HEK293T (cell line): ENCODE measurements around the gene SPOUT1.

Source experiments
- CTCF ChIA-PET: fragments of 350-600 bp; formaldehyde crosslinking; extraction: SDS; loops from one replicate; lab custom pipeline; 2021; ENCODE audit warnings: antibody characterized with exemption, inconsistent platforms; lab: Yijun Ruan, JAX
- POLR2A ChIA-PET: fragments of 350-600 bp; formaldehyde crosslinking; extraction: SDS; loops from one replicate; lab custom pipeline; 2020; ENCODE audit warnings: antibody characterized with exemption, inconsistent platforms; lab: Yijun Ruan, JAX
- DNase-seq: peaks from one replicate; pipeline ENCODE4 v3.0.0; 2012; ENCODE audit warnings: mixed read lengths; ENCODE audit errors: extremely low spot score
- ARNT ChIP-seq: fragments of 450-650 bp; IDR thresholded peaks from 2 replicates; pipeline ENCODE4 v1.6.1; 2017; ENCODE audit warnings: mild to moderate bottlenecking
- BHLHE40 ChIP-seq: fragments of 450-650 bp; IDR thresholded peaks from 2 replicates; pipeline ENCODE4 v1.6.1; 2016; ENCODE audit warnings: mild to moderate bottlenecking, moderate library complexity, borderline replicate concordance
- CTBP1 ChIP-seq: fragments of 450-650 bp; IDR thresholded peaks from 2 replicates; pipeline ENCODE4 v1.6.1; 2016; ENCODE audit warnings: borderline replicate concordance
- ELF4 ChIP-seq: fragments of 450-650 bp; IDR thresholded peaks from 2 replicates; pipeline ENCODE4 v1.6.1; 2017; ENCODE audit warnings: antibody characterized with exemption
- FOXA1 ChIP-seq: fragments of 450-650 bp; IDR thresholded peaks from 2 replicates; pipeline ENCODE4 v1.6.1; 2016; ENCODE audit warnings: mild to moderate bottlenecking
- FOXK2 ChIP-seq: fragments of 450-650 bp; IDR thresholded peaks from 2 replicates; pipeline ENCODE4 v1.6.1; 2016; ENCODE audit warnings: mild to moderate bottlenecking
- FOXM1 ChIP-seq: fragments of 450-650 bp; IDR thresholded peaks from 2 replicates; pipeline ENCODE4 v1.6.1; 2017; ENCODE audit warnings: mild to moderate bottlenecking, borderline replicate concordance
- HDGF ChIP-seq: fragments of 450-650 bp; IDR thresholded peaks from 2 replicates; pipeline ENCODE4 v1.6.1; 2017; ENCODE audit warnings: antibody characterized with exemption, borderline replicate concordance
- L3MBTL2 ChIP-seq: fragments of 450-650 bp; conservative IDR thresholded peaks from 2 replicates; pipeline ENCODE4 v1.6.1; 2016; ENCODE audit warnings: mild to moderate bottlenecking
- LEF1 ChIP-seq: fragments of 450-650 bp; IDR thresholded peaks from 2 replicates; pipeline ENCODE4 v1.6.1; 2017; ENCODE audit warnings: mild to moderate bottlenecking, borderline replicate concordance
- NFRKB ChIP-seq: fragments of 450-650 bp; IDR thresholded peaks from 2 replicates; pipeline ENCODE4 v1.6.1; 2016; ENCODE audit warnings: mild to moderate bottlenecking, moderate library complexity
- PKNOX1 ChIP-seq: fragments of 450-650 bp; IDR thresholded peaks from 2 replicates; pipeline ENCODE4 v1.6.1; 2016
- SP1 ChIP-seq: fragments of 450-650 bp; IDR thresholded peaks from 2 replicates; pipeline ENCODE4 v1.6.1; 2017
- SUZ12 ChIP-seq: fragments of 450-650 bp; IDR thresholded peaks from 2 replicates; pipeline ENCODE4 v1.6.1; 2016; ENCODE audit warnings: mild to moderate bottlenecking
- TARDBP ChIP-seq: fragments of 450-650 bp; IDR thresholded peaks from 2 replicates; pipeline ENCODE4 v1.6.1; 2016
- ZNF384 ChIP-seq: fragments of 450-650 bp; IDR thresholded peaks from 2 replicates; pipeline ENCODE4 v1.6.1; 2016

The SPOUT1 gene

GRCh38 chr9:128825923-128826700 is 3.5 kb downstream of the SPOUT1 start:
- ChIA-PET CTCF (no interaction called here), POLR2A (interaction anchor here (1.1 kb wide), 1 partner anchor 8 kb away, joined by 4 read pairs; the partner anchor contains the start of gene ENDOG)
- no peak for TF ChIP-seq SUZ12
- no peak for TF ChIP-seq ZNF384
- no peak for TF ChIP-seq LEF1
- no peak for TF ChIP-seq SP1
- no peak for TF ChIP-seq FOXA1
- no peak for TF ChIP-seq L3MBTL2
- no peak for TF ChIP-seq TARDBP
- no peak for TF ChIP-seq PKNOX1
- TF ChIP-seq NFRKB = no peak
- TF ChIP-seq CTBP1 = no peak
- TF ChIP-seq FOXM1 = no peak
- no peak for TF ChIP-seq HDGF
- no peak for TF ChIP-seq BHLHE40
- no peak for TF ChIP-seq FOXK2
- TF ChIP-seq ARNT = no peak
- no peak for TF ChIP-seq ELF4
- no peak for DNase-seq

- POLR2A ChIA-PET = no interaction called here
- CTCF ChIA-PET = no interaction called here
- DNase-seq = no peak
- TF ChIP-seq FOXA1 (no peak), ARNT (no peak), PKNOX1 (no peak), SP1 (no peak)
Measured at GRCh38 chr9:128824911-128825310, 4.7 kb downstream of the SPOUT1 start.

GRCh38 chr9:128823903-128824406 is 5.6 kb downstream of the SPOUT1 start:
- TF ChIP-seq HDGF (no peak), CTBP1 (no peak), LEF1 (no peak), FOXM1 (no peak)
- DNase-seq = no peak
- ChIA-PET POLR2A (interaction anchor here (1.1 kb wide), 1 partner anchor 36 kb away, joined by 3 read pairs; no protein-coding TSS in a partner anchor), CTCF (no interaction called here)

- DNase-seq = no peak
- CTCF ChIA-PET = no interaction called here
- POLR2A ChIA-PET = interaction anchor here (1.1 kb wide), 1 partner anchor 35 kb away, joined by 3 read pairs; no protein-coding TSS in a partner anchor
- TF ChIP-seq BHLHE40 = no peak
Measured at GRCh38 chr9:128823362-128823902, 6.2 kb downstream of the SPOUT1 start.

GRCh38 chr9:128822407-128823042 is 7.1 kb downstream of the SPOUT1 start:
- ChIA-PET POLR2A (no interaction called here), CTCF (no interaction called here)
- DNase-seq = no peak
- TF ChIP-seq L3MBTL2 = no peak
- no peak for TF ChIP-seq ELF4
- no peak for TF ChIP-seq CTBP1
- no peak for TF ChIP-seq FOXK2
- no peak for TF ChIP-seq SUZ12
- TF ChIP-seq TARDBP = no peak
- no peak for TF ChIP-seq FOXM1
- TF ChIP-seq ARNT = no peak
- TF ChIP-seq BHLHE40 = no peak
- TF ChIP-seq HDGF = no peak
- no peak for TF ChIP-seq SP1
- TF ChIP-seq FOXA1 = no peak
- TF ChIP-seq ZNF384 = no peak

GRCh38 chr9:128821584-128822406 is 7.8 kb downstream of the SPOUT1 start:
- TF ChIP-seq ZNF384 = no peak
- no peak for TF ChIP-seq LEF1
- no peak for TF ChIP-seq ELF4
- no peak for TF ChIP-seq FOXK2
- TF ChIP-seq PKNOX1 = no peak
- TF ChIP-seq L3MBTL2 = no peak
- no peak for TF ChIP-seq NFRKB
- no peak for TF ChIP-seq FOXM1
- no peak for TF ChIP-seq FOXA1
- ChIA-PET POLR2A (no interaction called here), CTCF (no interaction called here)
- DNase-seq = no peak
